ENCODE results near the gene CYBRD1.
A peak's percentile ranks its signal among the peaks of the same experiment; 100 is the strongest.

CYBRD1 gene

GRCh38 chr2:171557363-171557762 is 35.1 kb downstream of the CYBRD1 start:
- DNase-seq: no peak

DNA sequence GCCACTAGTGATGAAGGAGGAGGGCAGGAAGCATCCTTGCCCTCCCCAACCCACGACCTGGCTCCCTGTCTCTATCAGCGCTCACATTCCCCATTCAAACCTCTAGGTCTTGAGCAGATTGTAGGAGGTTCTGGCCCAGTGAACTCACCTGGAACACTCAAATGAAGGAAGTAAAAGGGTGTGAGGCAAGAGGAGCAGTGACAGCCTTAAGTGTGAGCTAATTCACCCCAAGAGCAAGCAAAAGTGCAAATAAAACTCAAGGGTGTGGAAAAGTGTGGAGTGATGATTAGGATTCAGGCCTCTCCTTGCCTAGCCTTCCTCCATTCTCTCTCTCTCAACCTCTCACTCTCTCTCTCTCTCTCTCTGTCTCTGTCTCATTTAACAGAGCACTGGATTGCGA is 41.0 kb downstream of the CYBRD1 start:
- no peak for DNase-seq

DNA sequence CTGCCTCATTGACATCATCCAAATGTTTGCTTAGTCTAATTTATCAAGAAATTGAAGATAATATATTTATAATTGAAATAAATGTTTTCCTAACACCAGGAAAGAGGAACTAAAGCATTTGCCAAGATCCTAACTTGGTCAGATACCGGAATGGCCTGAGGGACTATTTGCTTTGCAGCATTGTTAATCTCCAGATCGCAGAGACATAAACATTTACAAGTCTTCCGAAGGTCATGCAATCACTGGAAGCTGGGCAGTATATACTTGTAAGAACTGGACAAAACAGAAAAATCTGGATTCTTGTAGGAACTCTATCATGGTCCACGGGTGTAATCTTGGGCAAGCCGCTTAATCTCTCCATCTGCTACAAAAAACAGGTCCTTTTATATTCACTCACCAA is 42.2 kb downstream of the CYBRD1 start:
- no peak for DNase-seq

DNA sequence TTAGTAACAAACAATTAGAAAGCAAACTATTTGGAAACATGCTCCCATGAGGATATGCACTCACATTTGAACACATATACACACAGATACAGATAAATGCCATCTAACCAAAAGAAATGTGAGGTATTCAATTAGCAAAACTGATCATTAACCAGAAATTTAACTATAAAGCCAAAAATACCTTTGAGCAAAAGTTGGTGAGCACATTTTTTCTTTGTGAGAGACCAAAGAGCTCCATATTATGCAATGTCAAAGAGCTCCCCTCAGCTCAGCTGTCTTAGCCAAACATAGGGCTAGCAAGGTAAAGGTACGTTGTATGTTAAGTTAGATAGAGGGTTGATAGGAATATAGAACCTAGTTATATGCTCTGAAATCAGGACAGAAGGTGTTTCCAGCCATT is 43.8 kb downstream of the CYBRD1 start:
- DNase-seq: no peak

DNA sequence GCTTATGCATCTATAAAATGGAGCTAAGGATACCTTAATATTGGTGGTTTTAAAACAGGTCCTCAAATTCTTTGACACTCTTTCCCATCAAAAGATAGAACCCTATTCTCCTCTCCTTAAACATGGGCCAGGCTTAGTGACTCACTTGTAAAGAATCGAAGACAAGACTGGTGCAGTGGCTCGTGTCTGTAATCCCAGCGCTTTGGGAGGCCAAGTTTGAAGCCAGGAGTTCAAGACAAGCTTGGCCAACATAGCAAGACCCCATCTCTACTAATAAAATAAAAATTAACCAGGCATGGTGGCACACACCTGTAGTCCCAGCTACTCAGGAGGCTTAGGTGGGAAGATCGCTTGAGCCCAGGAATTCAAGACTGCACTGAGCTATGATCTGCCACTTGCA is 44.5 kb downstream of the CYBRD1 start:
- no peak for DNase-seq

DNA sequence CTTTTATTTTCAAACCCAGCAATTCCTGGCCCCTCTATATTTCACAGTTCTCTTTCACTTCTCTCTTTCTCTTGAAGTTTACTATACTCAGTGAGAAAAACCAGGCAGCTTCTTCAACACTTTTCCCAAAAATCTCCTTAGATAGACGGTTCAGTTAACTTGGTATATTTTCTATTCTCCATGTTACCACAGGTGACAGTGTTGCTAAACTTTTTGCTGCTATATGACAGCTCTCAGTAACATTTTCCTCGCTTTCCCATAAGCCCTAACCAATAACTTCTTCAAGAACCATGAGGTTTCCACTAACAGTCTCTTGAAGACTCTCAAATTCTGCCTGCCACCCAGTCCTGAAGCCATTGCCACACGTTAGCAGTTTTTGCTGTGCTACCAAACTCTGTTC is 45.8 kb downstream of the CYBRD1 start:
- no peak for DNase-seq

DNA sequence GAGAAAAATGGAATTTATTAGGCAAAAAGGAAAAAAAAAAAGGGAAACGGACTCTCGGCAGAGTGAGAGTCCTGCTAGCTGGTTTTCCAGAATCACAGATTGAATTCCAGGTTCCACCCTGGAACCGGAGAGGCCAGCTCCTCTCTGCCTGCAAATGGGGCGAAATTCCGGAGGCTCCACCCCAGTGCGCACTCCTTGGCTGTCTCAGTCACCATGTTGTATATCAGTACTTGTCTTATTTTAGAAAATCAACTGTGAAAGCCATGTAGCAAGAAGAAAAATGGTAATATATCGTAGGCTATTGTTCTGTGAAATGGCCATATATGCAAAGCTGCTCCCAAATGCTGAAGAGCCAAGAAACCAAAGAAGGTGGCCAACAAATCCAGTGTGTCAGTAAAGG is 49.4 kb downstream of the CYBRD1 start:
- DNase-seq: no peak

GRCh38 chr2:171574149-171574795 is 52.0 kb downstream of the CYBRD1 start:
- DNase-seq: peak; percentile 85 to 89

GRCh38 chr2:171575606-171576005 is 53.3 kb downstream of the CYBRD1 start:
- DNase-seq: no peak

DNA sequence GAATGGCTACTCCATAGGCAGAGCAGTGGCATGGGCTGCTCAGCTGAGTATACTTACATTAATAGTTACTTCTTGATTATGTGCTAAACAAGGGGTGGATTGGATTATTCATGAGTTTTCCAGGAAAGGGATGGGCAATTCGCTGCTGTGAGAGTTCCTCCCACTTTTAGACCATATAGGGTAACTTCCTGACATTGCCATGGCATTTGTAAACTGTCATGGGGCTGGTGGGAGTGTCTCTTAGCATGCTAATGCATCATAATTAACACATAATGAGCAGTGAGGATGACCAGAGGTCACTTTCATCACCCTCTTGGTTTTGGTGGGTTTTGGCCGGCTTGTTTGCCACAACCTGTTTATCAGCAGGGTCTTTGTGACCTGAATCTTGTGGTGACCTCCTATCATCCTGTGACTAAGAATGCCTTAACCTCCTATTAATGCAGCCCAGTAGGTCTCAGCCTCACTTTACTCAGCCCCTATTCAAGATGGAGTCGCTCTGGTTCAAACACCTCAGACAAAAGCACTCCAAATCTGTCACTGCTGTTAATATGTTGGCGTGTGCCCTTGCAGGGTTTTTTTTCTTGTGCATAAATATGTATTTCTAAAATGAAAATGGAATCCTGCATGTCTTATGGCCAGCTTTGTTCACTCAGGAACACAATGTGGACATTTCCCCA is 56.0 kb downstream of the CYBRD1 start:
- DNase-seq: no peak

DNA sequence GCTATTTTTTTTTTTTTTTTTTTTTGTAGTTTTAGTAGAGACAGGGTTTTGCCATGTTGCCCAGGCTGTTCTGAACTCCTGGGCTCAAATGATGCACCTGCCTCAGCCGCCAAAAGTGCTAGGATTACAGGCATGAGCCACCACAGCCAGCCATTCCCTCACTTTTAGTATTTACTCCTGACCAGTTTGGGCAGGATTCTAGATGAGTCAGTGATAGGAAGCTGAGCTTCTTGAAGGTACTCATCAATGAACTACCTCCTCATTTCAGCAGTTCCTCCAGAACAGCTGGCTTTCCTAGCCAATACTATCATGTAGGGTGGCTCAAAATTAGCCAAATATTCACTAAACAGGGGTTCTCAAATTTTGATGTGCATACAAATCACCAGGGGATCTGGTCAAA is 57.2 kb downstream of the CYBRD1 start:
- DNase-seq: no peak

GRCh38 chr2:171583566-171583965 is 61.3 kb downstream of the CYBRD1 start:
- no peak for DNase-seq

DNA sequence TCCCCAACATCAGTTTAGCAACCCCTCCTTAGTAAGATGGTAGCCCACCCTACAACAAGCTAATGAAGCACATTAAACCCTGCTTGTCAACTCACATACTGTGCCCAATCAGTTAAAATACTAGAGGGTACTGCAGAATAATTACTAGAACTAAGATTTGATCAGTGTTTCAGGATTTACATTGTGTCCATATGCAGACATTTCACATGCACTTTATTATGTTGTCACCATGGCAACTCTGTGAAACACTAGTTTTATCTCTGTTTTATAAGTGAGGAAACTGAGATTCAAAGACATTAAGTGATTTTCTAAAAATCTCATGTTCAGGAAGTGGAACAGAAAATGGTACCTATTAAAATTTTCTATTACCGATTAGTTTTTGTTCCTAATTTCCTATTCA is 61.7 kb downstream of the CYBRD1 start:
- no peak for DNase-seq

GRCh38 chr2:171587132-171587531 is 64.9 kb downstream of the CYBRD1 start:
- no peak for DNase-seq

GRCh38 chr2:171587567-171587966 is 65.3 kb downstream of the CYBRD1 start:
- DNase-seq: no peak

GRCh38 chr2:171590116-171590515 is 67.8 kb downstream of the CYBRD1 start:
- no peak for DNase-seq

GRCh38 chr2:171592036-171592555 is 69.8 kb downstream of the CYBRD1 start:
- no peak for DNase-seq

DNA sequence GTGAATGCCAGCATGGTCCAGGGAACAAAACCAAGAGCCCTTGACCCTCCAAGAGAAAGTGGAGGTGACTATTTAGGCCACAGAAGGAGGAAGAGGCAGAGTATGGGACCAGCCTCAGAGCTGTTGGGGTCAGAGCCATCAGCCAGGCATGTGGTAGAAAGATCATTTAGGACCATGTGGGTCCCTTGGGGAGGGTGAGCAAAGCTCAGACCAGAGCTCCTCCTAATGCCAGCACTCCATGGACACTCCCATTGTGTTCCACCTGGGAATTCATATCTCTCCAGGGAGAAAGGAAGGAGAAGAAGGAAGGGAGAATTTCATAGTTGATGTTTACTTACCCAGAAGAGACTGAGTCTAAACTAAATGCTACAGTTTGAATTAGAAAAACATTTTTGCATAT is 73.2 kb downstream of the CYBRD1 start:
- DNase-seq: no peak

- DNase-seq: no peak
These were observed 73.6 kb downstream of the CYBRD1 start for GRCh38 chr2:171595896-171596295.

GRCh38 chr2:171598713-171599319 is 76.5 kb downstream of the CYBRD1 start:
- peak; percentile 88 to 93 for DNase-seq

DNA sequence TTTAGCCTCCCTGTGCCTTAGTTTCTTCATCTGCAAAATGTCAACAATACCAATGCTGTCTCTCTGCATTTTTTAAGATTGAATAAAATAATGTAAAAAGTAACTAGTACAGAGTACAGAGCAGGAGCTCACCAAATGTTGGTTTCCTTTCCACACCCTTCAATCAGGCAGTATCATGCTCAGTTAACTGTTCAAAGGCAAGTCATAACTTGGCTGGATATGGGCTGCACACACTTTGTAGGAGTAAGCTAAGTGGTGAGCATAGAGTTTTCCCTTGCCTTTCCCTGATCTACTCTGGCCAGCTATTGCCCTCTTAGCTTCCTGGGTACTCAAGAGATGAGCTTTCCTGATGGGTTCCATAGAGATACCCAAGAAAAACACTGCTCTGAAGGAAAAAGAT is 77.9 kb downstream of the CYBRD1 start:
- DNase-seq: no peak

DNA sequence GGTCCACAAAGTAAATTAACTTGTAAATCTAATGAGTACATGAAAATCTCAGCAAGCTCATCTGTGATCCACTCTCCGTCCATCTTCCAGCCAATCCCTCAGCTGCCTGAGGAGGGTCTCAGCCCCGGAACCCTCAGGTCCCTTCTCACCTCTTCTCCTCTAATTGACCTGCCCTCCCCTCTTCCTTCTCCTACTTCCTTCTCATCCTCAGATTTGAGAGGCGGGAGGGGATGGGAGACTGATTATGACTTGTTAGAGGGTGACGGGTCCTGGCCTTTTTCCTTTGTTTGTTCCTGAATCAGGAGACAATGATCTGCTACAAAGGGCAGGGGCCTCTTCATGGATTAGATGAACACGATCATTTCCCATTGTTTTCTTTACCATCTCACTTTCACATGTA is 80.1 kb downstream of the CYBRD1 start:
- no peak for DNase-seq

Measured in Kasumi-1 (cell line).